Measurements from ENCODE around the gene PHF13. TPM values are rescaled to one million over a fixed set of nuclear protein-coding genes. Genes with fewer than 3 reads are reported as not detected.

Gene PHF13
- total and polyA plus RNA-seq, 2 of the 4 experiments (the other 2 are of a cell fraction): 7.3 to 9.8 TPM

GRCh38 chr1:6601923-6602668 lies 11.4 kb upstream of the PHF13 start (continued):
- TF ChIP-seq RAD21 (IDR thresholded peaks at IDR 0.05; ENCODE audit: low read length) (no peak), POLR2A (IDR thresholded peaks at IDR 0.05; ENCODE audit: low read depth, low read length) (no peak), SMC3 (IDR thresholded peaks at IDR 0.05; ENCODE audit: low read depth, low read length) (no peak), MAFK (IDR thresholded peaks at IDR 0.05; ENCODE audit: low read depth, low read length) (no peak), BHLHE40 (IDR thresholded peaks at IDR 0.05; ENCODE audit: low read depth, low read length) (no peak), NFE2L2 (IDR thresholded peaks at IDR 0.05; ENCODE audit: low read depth, low read length) (no peak), CEBPB (IDR thresholded peaks at IDR 0.05; ENCODE audit: low read depth, low read length) (no peak), RCOR1 (IDR thresholded peaks at IDR 0.05; ENCODE audit: insufficient replicate concordance, low read length) (no peak)
